PC-3 (cell line): ENCODE measurements around the gene TMEM140. TPM values are rescaled to one million over a fixed set of nuclear protein-coding genes. Genes with fewer than 3 reads are reported as not detected.

Experiments
- ATAC-seq: fragments of 200-7000 bp; cut with Tn5 transposase; 2 replicates; pipeline ENCODE4 v1.9.1; 2020; ENCODE audit warnings: mild to moderate bottlenecking, moderate library complexity
- BruUV-seq: library from RNA; stranded (reverse); fragments of 400-500 nt; replicated peaks from 2 replicates; lab custom pipeline; 2021; lab: Mats Ljungman, UMichigan
- CTCF ChIA-PET: fragments of 300-600 bp; sonication (Branson Sonifier 250); formaldehyde crosslinking; loops from one replicate; lab custom pipeline; 2022; ENCODE audit warnings: antibody characterized with exemption; lab: Charles Lee
- POLR2A ChIA-PET: fragments of 300-600 bp; sonication (Branson Sonifier 250); formaldehyde crosslinking; loops from one replicate; lab custom pipeline; 2022; ENCODE audit warnings: antibody characterized with exemption; ENCODE audit not compliant: unreplicated experiment; lab: Charles Lee
- DNase-seq: peaks from one replicate; pipeline ENCODE4 v3.0.0-alpha.2; 2015
- H2AFZ ChIP-seq: fragments of 300-600 bp; sonication (generic); 2 replicates; pipeline ENCODE4 v1.6.0; 2016; ENCODE audit warnings: antibody characterized with exemption, low read length
- H3F3A ChIP-seq: fragments of 300-600 bp; sonication (generic); one replicate; pipeline ENCODE4 v1.6.0; 2017; ENCODE audit warnings: antibody characterized with exemption, low read length, control low read depth, mild to moderate bottlenecking; ENCODE audit not compliant: unreplicated experiment
- H3K27ac ChIP-seq: fragments of 300-600 bp; sonication (generic); 2 replicates; pipeline ENCODE4 v1.5.1; 2016; ENCODE audit warnings: mild to moderate bottlenecking, low read length
- H3K27me3 ChIP-seq: fragments of 300-600 bp; sonication (generic); 2 replicates; pipeline ENCODE4 v1.6.1; 2016; ENCODE audit warnings: low read length, mixed read lengths
- H3K36me3 ChIP-seq: fragments of 300-600 bp; sonication (generic); 2 replicates; pipeline ENCODE4 v1.6.1; 2016; ENCODE audit warnings: low read depth, mixed run types, low read length, mixed read lengths
- H3K4me1 ChIP-seq: fragments of 300-600 bp; sonication (generic); 2 replicates; pipeline ENCODE4 v1.5.1; 2016; ENCODE audit warnings: low read length; ENCODE audit not compliant: insufficient read depth
- H3K4me2 ChIP-seq: fragments of 300-600 bp; sonication (generic); 2 replicates; pipeline ENCODE4 v1.6.0; 2016; ENCODE audit warnings: low read length
- H3K4me3 ChIP-seq: fragments of 300-600 bp; sonication (generic); 2 replicates; pipeline ENCODE4 v1.5.1; 2016; ENCODE audit warnings: mild to moderate bottlenecking, low read length, mixed read lengths
- H3K79me2 ChIP-seq: fragments of 300-600 bp; sonication (generic); 2 replicates; pipeline ENCODE4 v1.6.1; 2017; ENCODE audit warnings: low read length, mixed read lengths
- H3K9ac ChIP-seq: fragments of 300-600 bp; sonication (generic); 2 replicates; pipeline ENCODE4 v1.6.0; 2016; ENCODE audit warnings: mild to moderate bottlenecking, low read length
- H3K9me2 ChIP-seq: fragments of 300-600 bp; sonication (generic); replicated peaks from 2 replicates; pipeline ENCODE4 v1.6.1; 2016; ENCODE audit warnings: mixed run types, low read length, mixed read lengths
- H3K9me3 ChIP-seq: fragments of 300-600 bp; sonication (generic); 2 replicates; pipeline ENCODE4 v1.6.1; 2016; ENCODE audit warnings: low read length, mixed read lengths
- H4K20me1 ChIP-seq: fragments of 300-600 bp; sonication (generic); 2 replicates; pipeline ENCODE4 v1.6.1; 2016; ENCODE audit warnings: low read length, mixed read lengths
- EZH2 ChIP-seq: fragments of 300-600 bp; sonication (generic); IDR thresholded peaks from one replicate; pipeline ENCODE4 v1.6.1; 2017; ENCODE audit warnings: antibody characterized with exemption, mild to moderate bottlenecking, low read length; ENCODE audit not compliant: unreplicated experiment
- EZH2phosphoT487 ChIP-seq: fragments of 300-600 bp; sonication (generic); IDR thresholded peaks from 2 replicates; pipeline ENCODE4 v1.6.1; 2018; ENCODE audit warnings: mild to moderate bottlenecking, antibody characterized with exemption, low read length, borderline replicate concordance
- intact Hi-C: fragments of 100-400 bp; cut with micrococcal nuclease; formaldehyde crosslinking; loops from 2 replicates; pipeline ENCODE4 v1.9.0; 2023
- total RNA-seq: library from RNA; depleted of rRNA; stranded (reverse); fragments of >200 nt; gene quantifications from 2 replicates; pipeline ENCODE4 v1.2.3, GENCODE V29; 2014
- TF ChIP-seq, protein P1 (sequence below): fragments of 300-600 bp; sonication (generic); conservative IDR thresholded peaks from 2 replicates; pipeline ENCODE4 v1.5.1; 2017; ENCODE audit warnings: antibody characterized with exemption, low read depth, mild to moderate bottlenecking, low read length

Gene TMEM140
- total RNA-seq, 1 experiment from 2014 or later = not detected

GRCh38 chr7:135168001-135168400 lies 20.1 kb downstream of the TMEM140 start:
- Histone ChIP-seq H3F3A (no peaks in the 10 kb centered on the region), H3K27me3 (no peaks in the 10 kb centered on the region), H3K9ac (no peak overlapping the region), H3K79me2 (peaks cover 27% of the 10 kb centered on the region), H3K36me3 (peaks cover 38% of the 10 kb centered on the region), H4K20me1 (no peaks in the 10 kb centered on the region), H3K27ac (no peak overlapping the region), H3K4me1 (peaks cover 13% of the 10 kb centered on the region), H3K4me3 (no peak overlapping the region), H2AFZ (no peak overlapping the region), H3K4me2 (no peak overlapping the region), H3K9me3 (no peaks in the 10 kb centered on the region), H3K9me2 (no peaks in the 10 kb centered on the region)
- POLR2A ChIA-PET = no interaction called here
- DNase-seq (no peak), ATAC-seq (no peak)
- CTCF ChIA-PET = no interaction called here
- TF ChIP-seq EZH2 = no peak
- TF ChIP-seq, protein P1, sequence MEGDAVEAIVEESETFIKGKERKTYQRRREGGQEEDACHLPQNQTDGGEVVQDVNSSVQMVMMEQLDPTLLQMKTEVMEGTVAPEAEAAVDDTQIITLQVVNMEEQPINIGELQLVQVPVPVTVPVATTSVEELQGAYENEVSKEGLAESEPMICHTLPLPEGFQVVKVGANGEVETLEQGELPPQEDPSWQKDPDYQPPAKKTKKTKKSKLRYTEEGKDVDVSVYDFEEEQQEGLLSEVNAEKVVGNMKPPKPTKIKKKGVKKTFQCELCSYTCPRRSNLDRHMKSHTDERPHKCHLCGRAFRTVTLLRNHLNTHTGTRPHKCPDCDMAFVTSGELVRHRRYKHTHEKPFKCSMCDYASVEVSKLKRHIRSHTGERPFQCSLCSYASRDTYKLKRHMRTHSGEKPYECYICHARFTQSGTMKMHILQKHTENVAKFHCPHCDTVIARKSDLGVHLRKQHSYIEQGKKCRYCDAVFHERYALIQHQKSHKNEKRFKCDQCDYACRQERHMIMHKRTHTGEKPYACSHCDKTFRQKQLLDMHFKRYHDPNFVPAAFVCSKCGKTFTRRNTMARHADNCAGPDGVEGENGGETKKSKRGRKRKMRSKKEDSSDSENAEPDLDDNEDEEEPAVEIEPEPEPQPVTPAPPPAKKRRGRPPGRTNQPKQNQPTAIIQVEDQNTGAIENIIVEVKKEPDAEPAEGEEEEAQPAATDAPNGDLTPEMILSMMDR = no peak
- no peak for TF ChIP-seq EZH2phosphoT487
- BruUV-seq = no TSS peak
- intact Hi-C loops = no loop called here

- Histone ChIP-seq H3K9ac (no peak overlapping the region), H3K27ac (no peak overlapping the region), H4K20me1 (no peaks in the 10 kb centered on the region), H3K27me3 (no peaks in the 10 kb centered on the region), H3K9me2 (no peaks in the 10 kb centered on the region), H3K36me3 (peaks cover 38% of the 10 kb centered on the region), H2AFZ (no peak overlapping the region), H3K9me3 (no peaks in the 10 kb centered on the region), H3K4me1 (peaks cover 13% of the 10 kb centered on the region), H3K4me3 (no peak overlapping the region), H3K79me2 (peaks cover 27% of the 10 kb centered on the region), H3F3A (no peaks in the 10 kb centered on the region), H3K4me2 (peak overlapping the region; percentile 97)
- ChIA-PET CTCF (no interaction called here), POLR2A (no interaction called here)
- no peak for DNase-seq
- BruUV-seq = no TSS peak
- no peak for ATAC-seq
- intact Hi-C loops = no loop called here
- TF ChIP-seq EZH2phosphoT487 (no peak), EZH2 (no peak)
- TF ChIP-seq, protein P1 = no peak
These were observed 20.7 kb downstream of the TMEM140 start for GRCh38 chr7:135168489-135169140.
